Measurements from ENCODE around the gene RFX8.

The RFX8 gene

GRCh38 chr2:101485856-101486255 lies 10.9 kb upstream of the RFX8 start:
- DNase-seq = no peak

- no peak for DNase-seq
Measured at GRCh38 chr2:101480764-101481163, 5.9 kb upstream of the RFX8 start.

GRCh38 chr2:101479810-101480209 lies 4.9 kb upstream of the RFX8 start:
- DNase-seq = no peak

GRCh38 chr2:101479328-101479727 lies 4.4 kb upstream of the RFX8 start:
- peak; percentile 37 for DNase-seq

DNA sequence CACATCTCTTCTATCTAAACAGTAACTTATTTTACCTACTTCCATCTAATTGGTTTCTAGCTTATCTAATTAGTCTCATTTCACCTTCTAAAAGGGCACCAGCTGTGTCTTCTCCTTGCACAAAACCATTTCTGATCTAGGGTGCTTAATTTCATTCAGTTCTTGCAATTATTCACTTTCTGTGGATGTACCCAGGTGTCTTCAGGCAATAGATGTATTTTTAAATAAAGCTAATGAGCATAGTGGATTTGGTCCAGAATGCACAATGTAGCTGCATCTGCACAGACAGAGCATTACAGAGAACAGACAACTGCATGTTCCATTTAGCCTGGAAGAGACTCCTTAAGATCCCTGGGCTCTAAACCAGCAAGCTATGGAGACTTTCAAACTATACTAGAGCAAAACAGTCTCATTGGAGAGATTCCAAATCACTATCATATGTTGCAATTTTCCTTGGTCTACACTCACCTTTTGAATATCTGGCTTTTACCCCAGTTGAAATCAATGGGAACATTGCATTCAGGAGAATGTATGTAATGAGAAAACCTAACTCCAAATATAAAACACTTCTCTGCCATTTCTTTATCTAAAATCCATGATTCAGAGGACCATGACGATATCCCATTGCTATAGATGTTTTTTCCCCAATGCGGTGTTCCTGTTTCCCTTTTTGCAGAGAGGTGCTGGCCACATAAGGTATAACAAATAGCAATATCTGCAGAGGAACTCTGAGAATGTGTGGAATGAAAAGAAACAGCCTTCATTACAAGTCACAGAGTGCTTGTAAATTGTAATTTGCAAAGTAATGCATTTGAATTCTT lies 3.5 kb upstream of the RFX8 start:
- DNase-seq = peak; percentile 48

DNA sequence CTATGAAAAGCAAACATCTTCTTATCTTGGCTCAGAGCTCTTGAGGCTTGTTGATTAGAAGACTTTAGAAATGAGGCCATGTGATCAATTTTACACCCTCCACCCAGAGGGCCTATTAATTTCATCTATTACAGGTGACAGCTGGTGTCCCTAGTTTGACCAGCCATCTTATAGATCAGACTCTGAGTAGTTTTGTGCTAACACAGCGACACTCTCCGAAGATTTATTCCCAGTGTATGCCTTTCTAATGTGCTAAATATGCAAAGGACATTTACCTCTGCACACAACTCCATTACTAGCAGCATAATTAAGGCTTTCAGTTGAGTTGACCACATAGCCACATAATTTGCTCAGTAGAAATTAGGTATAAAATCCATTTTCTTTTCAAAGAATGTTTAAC lies 2.6 kb upstream of the RFX8 start:
- no peak for DNase-seq

GRCh38 chr2:101476605-101477208 lies 1.8 kb upstream of the RFX8 start:
- DNase-seq = no peak

- peak; percentile 75 for DNase-seq
Measured at GRCh38 chr2:101473911-101474701, 806 bp downstream of the RFX8 start.

GRCh38 chr2:101473591-101473910 lies 1.4 kb downstream of the RFX8 start:
- no peak for DNase-seq

GRCh38 chr2:101469863-101470262 lies 5.0 kb downstream of the RFX8 start:
- DNase-seq = no peak

- peak; percentile 21 for DNase-seq
Measured at GRCh38 chr2:101467306-101467705, 7.6 kb downstream of the RFX8 start.

DNA sequence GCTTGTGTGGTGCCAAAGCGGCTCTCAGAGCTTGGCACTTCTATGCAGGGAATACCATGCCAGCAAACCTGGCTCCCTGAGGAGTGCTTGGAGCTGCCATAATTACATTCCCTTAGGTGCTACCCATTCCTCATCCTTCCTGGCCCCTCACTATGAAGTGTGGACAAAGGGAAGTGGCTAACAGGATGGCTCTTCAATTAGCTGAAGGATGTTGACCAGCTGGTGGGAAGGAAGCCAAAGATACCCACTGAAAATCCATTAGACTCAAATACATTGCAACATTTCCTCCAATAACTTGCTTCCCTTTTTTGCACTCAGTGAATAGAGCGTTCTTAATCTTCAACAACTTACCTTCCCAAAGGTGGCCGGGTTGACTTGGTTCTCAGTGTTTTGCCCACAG lies 8.5 kb downstream of the RFX8 start:
- DNase-seq = no peak

- DNase-seq = no peak
Measured at GRCh38 chr2:101464841-101465240, 10.1 kb downstream of the RFX8 start.

DNA sequence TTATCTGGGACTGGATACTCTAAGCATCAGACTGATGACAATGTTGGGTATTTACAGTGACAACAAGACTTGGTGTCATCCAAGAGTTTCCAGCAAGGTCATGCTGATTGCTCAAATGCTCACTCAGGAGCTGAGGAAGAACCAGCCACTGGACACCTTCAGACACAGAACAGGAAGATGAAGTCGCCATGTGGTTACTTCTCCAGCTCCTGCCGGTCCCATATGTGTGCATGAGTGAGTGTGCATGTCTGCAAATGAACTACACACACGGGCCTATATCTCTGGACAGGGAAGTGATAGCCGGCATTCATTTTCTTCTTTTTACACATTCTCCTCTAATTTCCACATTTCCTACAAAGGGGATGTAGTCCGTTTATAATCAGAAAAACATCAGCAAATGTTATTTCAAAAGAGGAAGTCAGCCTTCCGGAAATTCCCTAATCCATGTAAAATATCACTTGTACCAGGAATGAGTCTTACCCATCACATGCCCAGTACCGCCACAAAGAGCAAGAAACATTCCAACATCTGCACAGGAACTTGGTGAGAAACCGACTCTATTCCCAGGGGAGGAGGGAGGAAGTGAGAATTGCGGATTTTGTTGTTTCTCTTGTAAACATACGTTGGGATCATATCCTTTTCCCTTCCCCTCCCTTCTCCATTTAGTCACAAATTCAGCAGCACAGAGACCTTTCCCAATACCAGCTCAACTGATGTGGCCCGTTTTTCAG lies 10.8 kb downstream of the RFX8 start:
- DNase-seq = peak; percentile 95

- no peak for DNase-seq
Measured at GRCh38 chr2:101463421-101463820, 11.5 kb downstream of the RFX8 start.

DNA sequence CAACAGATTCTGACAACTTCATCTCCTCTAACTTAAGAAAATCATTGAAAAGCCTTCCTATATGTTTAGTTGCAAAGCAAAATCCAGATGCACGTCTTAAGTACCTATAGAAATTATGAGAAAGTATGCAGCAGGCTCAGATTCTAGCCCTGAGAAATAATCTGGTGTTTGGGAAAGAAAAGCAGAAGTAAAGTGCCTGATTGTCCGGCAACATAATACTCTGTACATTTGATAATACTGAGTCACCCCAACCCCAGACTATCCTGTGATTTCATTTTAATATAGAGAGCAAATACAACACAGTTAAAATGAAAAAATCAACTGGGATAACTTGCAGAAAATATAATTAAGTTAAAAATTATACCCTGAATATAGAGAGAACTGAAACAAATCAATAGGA lies 13.5 kb downstream of the RFX8 start:
- no peak for DNase-seq

- peak; percentile 46 for DNase-seq
Measured at GRCh38 chr2:101454408-101454807, 20.5 kb downstream of the RFX8 start.

DNA sequence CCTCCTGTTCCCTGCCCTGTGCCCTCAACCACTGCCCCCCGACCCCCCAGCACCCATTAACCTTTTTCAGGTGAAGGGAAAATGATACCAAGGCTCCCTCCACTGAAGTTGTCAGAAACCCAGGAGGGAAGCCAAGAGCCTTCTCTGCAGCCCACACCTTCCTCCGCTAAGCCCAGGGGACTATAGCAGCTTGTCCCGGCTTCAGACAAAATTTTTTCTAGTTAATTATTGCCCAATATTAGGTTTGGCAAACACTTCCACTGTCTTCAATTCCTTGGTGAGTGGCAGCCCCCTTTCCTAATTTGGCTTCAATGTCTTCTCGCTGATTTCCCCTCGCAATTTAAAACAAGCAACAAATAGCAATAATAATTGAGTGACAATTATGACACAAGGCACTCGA lies 23.9 kb downstream of the RFX8 start:
- no peak for DNase-seq

- DNase-seq = peak; percentile 94
Measured at GRCh38 chr2:101446869-101447268, 28.0 kb downstream of the RFX8 start.

DNA sequence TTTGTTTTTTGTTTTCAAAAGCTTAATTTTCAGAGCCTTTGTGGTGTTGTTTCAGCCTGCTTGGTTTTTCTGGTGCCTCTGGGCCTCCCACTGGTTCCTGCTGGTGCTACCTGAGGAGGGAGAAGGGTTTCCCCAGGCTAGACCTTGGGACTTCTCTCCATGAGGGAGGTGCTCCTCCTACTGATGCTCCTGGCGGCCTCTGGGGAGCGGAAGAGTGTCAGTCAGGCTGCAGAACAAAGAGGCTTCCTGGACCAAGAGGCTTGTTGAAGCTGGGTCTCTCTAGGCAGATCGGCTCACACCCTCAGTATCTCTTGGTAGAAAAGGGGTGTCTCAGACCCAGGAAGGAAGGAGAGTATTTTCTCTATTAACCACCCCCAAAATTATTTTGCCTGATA lies 32.2 kb downstream of the RFX8 start:
- DNase-seq = peak; percentile 51

- DNase-seq = peak; percentile 89
Measured at GRCh38 chr2:101442042-101442666, 32.8 kb downstream of the RFX8 start.

DNA sequence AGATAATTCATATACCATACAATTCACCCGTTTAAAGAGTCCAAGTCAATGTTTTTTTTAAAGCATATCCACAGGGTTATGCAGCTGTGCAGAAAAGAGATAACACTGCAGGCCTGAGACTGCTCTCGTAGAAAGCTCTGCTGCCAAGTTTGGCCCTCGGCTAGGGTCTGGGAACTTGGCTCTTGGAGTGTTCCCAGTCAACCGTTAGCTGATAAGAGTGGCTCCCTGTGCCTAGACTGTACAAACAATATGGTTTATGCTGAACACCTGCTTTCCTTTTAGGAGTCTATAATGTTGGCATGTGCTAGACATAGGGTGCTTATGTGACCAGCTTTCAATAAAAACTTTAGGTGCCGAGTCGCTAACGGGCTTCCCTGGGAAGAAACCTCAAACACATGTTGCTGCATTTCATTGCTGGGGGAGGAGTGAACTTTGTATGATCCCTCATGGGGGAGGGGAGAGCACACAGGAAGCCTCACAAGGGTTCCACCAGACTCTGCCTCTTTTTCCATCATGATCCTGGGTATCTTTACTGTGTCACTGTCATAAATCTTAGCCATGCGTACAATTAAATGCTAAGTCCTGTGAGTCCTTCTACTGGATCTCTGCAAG lies 34.7 kb downstream of the RFX8 start:
- peak; percentile 71 for DNase-seq

All from fibroblast of skin of right biceps (primary cell).